ENCODE results near the gene TOMM20.
A peak's percentile ranks its signal among the peaks of the same experiment; 100 is the strongest.

- TF ChIP-seq CTCF (IDR thresholded peaks at IDR 0.05) (peak in 1 of 3 donors; percentile 13), POLR2AphosphoS5 (IDR thresholded peaks at IDR 0.05) (peak in 2 of 3 donors; percentile 18 to 42)
These were observed 49.0 kb downstream of the TOMM20 start for GRCh38 chr1:235079443-235080296.

Measured in breast epithelium (tissue), 3 donors.